Ramos (cell line): ENCODE data around the gene MARF1.
"Not testable (repeated sequence)": the region's sequence is repeated elsewhere in the genome, so short reads cannot be mapped to it uniquely, and the experiment has no call there.

Source experiments
- in situ Hi-C: fragments of 300-500 bp; cut with MboI; formaldehyde crosslinking; loops from one replicate; pipeline ENCODE4 v1.14.3; 2022; ENCODE audit warnings: low sequenced_read_pairs; ENCODE audit not compliant: unreplicated experiment

MARF1 gene

DNA sequence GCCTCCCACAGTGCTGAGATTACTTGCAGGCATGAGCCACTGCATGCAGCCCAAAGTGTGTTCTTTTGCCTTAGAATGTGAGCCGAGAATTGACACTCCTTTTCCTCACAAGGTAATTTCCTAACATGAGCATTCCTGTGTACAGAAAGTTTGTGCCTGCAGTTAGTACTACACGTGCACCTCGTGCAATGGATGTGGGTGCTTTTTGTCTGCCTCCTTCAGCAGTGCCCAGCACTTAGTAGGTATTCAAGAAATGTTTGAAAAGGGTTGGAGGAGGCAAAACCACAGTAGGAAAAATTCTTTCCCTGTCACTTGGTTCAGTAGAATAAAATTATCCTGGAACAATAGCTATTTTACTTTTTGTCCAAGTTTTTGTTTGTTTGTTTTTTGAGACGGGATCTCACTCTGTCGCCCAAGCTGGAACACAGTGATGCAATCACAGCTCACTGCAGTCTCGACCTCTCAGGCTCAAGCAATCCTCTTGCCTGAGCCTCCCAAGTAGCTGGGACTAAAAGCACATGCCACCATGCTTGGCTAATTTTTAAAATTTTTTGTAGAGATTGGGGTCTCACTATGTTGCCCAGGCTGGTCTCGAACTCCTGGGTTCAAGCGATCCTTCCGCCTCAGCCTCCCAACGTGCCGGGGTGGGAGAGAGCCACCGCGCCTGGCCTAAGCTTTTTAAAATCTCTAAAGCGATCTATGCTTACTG is 9.5 kb upstream of the MARF1 start:
- in situ Hi-C loops: no loop called here

DNA sequence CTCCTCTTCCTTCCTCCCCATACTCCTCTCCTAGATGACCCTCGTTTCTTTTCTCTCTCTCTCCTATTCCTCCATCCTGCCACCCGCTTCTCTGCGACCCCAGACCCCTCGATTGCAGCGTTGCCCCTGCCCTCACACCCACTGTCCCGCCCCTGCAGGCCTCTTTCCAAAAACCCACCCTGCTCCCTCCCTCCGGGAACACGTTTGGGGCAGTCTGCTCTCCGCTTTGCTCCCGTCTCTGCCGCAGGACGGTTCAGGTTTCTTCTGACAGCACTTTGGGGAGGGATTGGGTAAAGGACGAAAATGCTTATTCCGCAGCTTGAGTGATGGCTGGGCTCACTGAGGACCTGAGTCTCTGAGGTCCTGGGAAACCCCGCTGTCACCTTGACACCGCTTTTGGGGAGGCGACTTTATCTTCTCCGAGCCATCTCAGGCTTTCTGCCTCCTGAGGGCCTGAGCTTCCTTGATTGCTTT is 7.8 kb upstream of the MARF1 start:
- in situ Hi-C loops: no loop called here

DNA sequence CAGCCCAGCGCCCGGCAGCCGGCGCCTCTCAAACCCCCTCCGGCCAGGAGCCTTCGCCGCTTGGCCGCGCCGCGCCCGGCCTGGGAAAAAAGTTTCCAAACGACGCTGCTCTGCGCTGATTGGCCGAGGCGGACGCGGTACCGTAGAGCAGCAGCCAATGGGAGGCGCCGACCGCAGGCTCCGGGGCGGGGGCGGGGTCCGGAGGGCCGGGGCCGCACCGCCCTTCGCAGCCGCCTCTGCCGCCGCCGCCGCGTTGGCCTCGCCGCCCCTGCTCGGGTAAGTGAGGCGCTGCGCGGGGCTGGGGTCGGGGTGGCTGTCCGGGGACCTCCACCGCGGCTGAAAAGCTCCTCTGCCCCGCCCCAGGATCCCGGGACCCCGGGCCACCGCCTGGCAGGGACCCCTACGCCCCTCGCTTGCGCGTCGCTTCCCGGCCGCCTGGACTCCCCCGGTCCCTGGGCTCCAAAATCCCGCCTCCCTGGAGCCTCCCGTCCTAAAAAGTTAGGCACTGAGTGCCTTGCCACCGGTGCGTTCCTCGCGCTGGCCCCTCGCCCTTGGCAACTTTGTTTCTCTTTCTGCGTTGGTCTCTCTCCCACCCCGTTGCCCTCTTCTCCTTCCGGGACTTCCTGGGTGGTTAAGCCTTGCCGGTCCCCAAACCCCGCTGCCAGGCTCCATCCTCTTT is 7.2 kb upstream of the MARF1 start, which contains the start of gene NDE1:
Gene NDE1 (plus strand): TSS at position 227 of the 679 bp plus-strand sequence. CDS start 14,534 bp downstream, outside the sequence.
- in situ Hi-C loops: no loop called here

DNA sequence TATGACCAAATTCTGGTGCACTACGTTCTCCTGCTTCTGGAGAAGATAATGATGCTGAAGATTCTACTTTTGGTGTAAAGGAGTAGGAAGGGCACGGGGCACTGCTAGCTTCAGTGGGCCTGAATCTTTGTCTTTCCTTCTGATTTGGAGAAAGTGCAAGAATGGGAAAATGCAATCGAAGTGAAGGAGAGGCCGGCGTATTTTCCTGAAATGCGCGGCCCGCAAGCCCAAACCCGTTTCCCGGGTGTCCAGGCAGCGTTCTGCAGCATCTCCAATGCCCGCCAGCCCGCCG is 6.7 kb upstream of the MARF1 start:
- in situ Hi-C loops: no loop called here

DNA sequence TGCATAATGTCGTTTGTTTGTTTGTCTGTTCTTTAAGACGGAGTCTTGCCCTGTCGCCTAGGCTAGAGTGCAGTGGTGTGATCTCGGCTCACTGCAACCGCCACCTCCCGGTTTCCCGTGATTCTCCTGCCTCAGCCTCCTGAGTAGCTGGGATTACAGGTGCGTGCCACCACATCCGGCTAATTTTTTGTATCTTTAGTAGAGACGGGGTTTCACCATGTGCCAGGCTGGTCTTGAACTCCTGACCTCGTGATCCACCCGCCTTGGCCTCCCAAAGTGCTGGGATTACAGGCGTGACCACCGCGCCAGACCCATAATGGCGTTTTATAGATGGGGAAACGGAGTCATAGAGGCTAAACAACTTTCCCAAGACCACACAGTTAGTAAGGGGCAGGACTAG is 6.4 kb upstream of the MARF1 start:
- in situ Hi-C loops: not testable (repeated sequence)

DNA sequence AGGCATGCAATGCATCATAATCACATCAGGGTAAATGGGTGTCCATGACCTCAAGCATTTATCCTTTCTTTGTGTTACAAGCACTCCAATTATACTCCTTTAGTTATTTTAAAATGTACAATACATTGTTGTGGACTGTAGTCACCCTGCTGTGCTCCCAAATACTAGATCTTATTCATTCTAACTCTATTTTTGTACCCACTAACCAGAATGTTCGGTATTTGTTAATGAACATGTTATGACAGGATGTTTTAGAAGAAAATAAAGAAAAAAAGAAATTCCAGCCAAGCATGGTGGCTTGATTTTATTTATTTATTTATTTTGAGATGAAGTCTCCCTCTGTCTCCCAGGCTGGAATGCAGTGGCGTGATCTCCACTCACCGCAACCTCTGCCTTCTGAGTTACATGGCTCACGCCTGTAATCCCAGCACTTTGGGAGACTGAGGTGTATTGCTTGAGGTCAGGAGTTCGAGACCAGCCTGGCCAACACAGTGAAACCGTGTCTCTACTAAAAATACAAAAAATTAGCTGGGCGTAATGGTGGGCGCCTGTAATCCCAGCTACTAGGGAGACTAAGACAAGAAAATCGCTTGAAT is 5.3 kb upstream of the MARF1 start:
- in situ Hi-C loops: no loop called here

DNA sequence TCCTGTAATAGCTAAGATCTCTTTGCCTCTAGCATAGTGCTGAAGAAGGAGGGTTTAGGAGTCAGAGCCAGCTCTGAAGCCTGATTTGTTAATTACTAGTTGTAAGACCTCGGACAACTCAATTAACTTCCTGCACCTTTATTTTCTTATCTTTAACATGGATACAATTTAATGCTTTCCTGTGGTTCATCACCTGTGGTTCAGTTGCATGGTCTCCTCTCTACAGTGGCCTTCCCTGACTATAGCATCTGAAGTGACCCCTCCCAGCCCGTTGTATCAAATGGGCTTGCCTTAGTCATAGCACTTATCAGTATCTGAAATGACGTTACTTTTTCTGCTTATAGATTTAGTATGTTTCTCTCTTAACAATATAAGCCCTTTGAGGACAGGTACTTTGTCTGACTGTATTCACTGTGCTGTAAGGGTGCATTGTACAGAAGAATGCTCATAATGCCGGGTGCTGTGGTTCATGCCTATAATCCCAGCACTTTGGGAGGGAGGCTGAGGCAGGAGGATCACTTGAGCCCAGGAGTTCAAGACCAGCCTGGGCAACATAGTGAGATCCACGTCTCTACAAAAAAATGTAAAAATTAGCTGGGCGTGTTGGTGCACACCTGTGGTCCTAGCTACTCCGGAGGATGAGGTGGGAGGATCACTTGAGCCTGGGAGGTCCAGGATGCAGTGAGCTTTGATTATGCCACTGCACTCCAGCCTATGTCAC is 4.5 kb upstream of the MARF1 start:
- in situ Hi-C loops: no loop called here

DNA sequence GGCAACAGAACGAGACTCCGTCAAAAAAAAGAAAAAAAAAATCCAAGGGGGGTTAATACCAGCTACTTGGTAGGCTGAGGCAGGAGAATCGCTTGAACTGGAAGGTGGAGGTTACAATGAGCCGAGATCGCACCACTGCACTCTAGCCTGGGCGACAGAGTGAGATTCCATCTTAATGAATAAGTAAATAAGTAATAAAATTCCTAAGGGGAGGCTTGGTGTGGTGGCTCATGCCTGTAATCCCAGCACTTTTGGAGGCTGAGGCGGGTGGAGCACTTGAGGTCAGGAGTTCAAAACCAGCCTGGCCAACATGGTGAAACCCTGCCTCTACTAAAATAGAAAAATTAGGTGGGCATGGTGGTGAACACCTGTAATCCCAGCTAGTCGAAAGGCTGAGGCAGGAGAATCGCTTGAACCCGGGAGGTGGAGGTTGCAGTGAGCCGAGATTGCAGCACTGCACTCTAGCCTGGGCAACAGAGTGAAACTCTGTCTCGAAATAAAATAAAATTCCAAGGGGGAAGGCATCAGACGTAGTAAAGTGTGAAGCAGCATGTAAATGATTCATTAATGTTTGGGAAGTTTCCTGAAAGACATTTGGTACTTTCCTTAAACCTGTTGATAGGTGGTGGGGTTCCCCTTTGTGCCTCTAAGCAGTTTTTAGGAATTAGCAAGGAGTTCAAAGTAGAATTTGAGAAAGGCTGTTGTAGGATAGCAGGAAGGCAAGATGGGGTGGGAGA is 3.8 kb upstream of the MARF1 start:
- in situ Hi-C loops: not testable (repeated sequence)

DNA sequence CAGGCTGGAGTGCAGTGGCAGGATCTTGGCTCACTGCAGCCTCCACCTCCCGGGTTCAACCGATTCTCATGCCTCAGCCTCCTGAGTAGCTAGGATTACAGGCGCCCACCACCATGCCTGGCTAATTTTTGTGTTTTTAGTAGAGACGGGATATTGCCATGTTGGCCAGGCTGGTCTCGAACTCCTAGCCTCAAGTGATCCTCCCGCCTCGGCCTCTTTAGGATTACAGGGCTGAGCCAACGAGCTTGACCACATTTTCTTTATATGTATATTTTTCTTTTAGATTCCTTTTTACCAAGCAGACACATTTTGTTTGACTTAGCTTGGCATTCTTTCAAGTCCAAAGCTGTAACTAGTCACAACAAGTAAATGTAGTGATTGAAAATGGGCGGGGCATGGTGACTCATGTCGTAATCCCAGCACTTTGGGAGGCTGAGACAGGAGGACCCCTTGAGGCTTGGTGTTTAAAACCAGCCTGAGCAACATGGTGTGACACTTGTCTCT is 2.1 kb upstream of the MARF1 start:
- in situ Hi-C loops: not testable (repeated sequence)

DNA sequence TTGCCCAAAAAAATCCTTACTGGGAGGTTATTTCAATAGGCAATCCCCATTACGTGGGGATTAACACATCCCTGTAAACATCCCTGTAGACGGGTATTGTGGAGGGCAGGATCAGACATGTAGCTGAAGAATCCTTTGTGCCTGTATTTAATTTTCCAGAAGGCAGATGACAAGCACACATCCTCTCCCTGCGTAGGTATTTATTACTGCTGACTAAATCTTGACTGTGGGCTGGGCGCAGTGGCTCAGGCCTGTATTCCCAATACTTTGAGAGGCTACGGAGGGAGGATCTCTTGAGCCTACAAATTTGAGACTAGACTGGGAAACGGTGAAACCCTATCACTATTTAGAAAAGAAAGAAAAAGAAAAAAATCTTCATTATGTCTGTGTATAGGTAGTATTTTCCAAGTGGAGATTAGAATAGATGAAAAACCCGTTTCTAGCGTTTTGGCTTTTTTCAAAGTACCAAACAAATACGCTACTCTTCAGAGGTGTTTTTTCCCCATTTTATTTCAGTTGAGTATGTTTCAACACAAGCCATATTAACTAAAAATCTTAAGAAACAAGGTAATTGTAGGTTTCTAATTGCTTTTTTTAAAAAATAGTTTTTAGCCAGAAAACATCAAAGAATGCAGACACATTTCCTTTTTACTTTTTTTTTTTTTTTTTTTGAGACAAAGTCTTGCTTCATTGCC is 1.5 kb upstream of the MARF1 start:
- in situ Hi-C loops: no loop called here

DNA sequence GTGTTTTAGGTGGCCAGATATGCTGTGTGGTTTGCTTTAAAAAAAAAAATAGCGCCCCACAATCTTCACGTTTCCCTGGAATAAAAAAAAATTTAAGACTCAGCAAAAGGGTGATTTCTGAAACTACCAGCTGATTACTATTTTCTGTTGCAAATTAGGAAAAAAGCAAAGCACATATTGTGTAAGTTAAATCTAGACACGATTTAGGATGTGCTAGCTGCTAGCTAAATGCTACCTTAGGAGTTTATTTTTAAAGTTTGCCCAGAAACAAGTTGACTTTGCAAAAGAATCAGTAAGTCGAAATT is 944 bp upstream of the MARF1 start:
- in situ Hi-C loops: no loop called here

DNA sequence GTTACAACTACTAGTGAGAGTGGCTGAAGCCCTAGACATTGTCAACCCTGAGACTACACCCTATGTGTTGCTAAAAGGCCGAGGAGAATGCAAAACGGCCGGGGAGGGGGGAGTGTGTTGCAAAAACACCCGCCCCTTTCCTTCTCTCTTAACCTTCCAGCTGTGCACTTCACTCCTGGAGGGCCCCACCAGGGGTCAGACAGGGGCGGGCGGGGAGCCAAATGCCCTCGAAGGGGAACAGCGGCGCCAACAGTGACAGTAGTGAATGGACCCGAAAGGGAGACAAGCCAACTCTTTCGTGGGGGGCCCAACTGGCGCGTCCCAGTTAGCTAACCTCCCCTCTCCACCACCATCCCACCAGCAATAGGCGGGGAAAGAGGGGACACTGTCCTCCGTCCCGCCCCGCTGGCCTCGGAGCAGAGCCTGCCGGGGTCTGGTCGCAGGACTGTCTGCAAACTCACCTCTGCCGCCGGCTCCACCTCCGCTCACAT is 352 bp downstream of the MARF1 start:
- in situ Hi-C loops: no loop called here

DNA sequence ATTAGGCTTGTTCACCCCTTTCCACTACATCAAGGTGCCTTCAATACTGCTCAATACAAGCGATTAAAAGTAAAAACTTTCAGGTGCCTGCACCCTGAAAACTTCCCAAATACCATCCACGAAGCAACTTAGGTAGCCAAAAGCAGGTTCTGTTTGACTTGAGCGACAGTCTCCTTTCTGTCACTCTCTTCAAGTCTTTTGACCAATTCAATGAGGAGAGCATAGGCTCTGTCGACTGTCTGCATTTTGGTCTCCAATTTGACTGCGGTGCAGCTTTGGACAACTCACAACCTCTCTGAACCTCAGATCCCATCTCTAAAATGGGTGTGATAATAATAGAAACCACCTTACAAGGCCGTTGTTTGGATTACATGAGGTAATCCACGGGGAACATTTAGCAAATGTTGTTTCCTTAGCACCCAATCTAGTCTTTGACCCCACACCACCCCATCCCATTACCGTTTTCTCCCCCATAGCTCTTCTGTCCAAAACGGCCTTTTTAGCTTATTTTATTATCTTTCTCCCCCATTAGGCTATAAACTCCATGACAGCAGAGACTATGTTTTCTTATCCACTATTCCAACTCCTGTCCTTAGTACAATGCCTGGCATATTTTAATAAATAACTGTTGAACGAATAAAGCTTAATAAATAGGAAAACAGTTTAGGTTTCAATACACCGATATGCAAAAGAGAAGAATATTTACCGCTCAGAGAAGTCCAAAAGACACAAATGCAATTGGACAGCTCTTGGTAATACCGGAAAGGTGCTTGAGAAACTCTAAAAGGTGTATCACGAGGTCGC is 999 bp downstream of the MARF1 start:
- in situ Hi-C loops: no loop called here

DNA sequence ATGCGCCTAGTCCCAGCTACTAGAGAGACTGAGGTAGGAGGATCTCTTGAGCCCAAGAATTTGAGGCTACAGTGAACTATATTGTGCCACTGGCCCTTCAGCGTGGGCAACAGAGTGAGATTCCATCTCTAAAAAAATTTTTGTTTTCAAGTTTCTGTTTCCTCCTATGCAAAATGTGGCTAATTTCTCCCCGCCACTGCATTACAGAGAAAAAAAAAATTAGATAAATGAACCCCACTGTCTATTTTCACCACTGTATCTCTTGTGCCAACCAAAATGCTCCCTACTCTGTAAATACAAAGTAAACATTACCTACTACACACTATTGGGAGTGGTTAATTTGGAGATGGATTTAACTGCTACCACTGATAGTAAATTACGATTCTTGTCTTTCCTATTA is 2.0 kb downstream of the MARF1 start:
- in situ Hi-C loops: no loop called here

DNA sequence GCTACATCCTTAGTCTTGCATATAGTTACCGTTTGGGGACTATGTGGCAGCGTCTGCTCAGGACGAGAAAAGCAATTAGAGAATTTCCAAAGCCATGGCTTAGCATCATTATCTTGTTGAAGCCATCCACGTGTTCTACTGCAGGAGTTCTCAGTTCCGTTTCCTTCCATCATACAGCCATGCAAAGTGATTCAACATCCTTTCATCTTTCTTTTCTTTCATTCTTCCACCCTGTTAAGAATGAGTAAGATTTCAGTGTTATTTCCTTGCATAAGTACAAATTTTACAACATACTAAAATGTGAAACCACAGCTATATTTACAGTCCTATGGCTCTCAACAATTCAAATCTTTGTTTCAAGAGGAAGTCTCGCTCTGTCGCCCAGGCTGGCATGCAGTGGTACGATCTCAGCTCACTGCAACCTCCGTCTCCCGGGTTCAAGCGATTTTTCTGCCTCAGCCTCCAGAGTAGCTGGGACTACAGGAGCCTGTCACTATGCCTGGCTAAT is 3.8 kb downstream of the MARF1 start:
- in situ Hi-C loops: no loop called here

DNA sequence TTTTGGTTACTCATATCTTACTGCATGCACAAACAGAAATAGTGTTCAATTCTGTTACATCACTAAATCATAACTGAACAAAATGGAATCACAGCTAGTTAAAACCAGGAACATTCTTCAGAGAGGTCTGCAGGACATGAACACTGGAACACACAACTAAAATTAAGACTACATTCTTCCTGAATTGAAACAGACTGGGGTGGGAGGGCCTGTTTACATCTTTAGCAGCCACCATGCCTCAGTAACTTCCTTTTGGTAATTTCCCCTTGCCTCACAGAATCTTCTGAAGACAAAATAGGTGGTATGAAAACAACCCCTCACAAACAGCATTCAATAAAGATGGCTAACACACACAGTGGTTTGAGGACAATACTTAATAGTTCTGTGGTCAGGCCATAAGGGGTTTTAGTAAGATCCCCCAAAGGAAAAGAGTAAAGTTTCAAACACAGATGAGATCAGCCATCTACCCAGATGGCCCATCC is 6.5 kb downstream of the MARF1 start:
- in situ Hi-C loops: no loop called here

DNA sequence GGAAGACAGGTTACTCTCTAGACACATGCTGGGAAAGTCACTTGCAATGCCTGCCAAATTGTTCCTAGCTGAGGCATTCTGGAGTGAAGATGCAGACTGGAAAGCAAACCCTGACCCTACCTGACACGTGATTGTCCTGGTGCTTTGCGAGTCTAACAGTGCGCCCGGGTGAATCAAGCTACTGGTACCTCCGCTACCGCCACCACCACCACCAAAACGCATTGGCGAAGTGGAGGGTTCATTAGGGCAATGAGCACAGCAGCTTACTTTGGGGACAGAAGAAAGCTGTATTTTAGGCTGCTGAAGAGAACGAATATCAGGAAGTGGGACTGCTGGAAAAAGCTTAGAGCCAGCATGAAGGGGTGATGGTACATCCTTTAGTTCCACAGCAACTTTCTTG is 7.0 kb downstream of the MARF1 start:
- in situ Hi-C loops: no loop called here

DNA sequence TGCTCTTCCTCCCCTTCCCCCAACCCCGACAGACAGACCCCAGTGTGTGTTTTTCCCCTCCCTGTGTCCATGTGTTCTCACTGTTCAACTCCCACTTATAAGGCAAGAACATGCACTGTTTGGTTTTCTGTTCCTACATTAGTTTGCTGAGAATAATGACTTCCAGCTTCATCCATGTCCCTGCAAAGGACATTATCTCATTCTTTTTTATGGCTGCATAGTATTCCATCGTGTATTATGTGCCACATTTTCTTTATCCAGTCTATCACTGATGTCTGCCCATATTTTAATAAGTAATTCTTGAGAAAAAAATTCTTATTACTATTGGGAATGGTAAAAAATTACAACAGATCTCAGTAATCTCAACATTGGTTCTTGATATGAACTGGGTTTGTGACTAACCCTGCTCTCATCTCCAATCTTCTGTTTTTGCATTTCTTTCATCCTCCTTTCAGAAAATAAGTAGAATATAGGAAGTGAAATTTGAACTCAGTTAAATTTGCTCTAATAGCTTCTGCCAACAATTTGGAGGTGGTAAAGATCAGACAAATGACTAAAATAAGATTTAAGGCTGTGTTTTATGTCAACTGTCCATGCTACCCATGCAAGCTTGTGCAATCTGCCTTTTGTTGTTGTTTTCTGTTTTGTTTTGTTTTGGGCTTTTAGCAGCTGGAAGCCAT is 11.1 kb downstream of the MARF1 start:
- in situ Hi-C loops: no loop called here
